GM23338 (cell line): Measurements from ENCODE around the gene CBLC. TPM values are rescaled to one million over a fixed set of nuclear protein-coding genes. Genes with fewer than 3 reads are reported as not detected.
A peak's percentile ranks its signal among the peaks of the same experiment; 100 is the strongest.

Source experiments
- ATAC-seq: fragments of 200-7000 bp; cut with Tn5 transposase; 3 replicates; pipeline ENCODE4 v1.9.1; 2020
- DNase-seq: peaks from one replicate; pipeline ENCODE4 v3.0.0-alpha.2; 2015; ENCODE audit warnings: low spot score
- H2AFZ ChIP-seq: fragments of 200-600 bp; sonication (generic); 2 replicates; pipeline ENCODE4 v1.8.0; 2016; ENCODE audit warnings: antibody characterized with exemption, mild to moderate bottlenecking, moderate library complexity
- H3F3A ChIP-seq: fragments of 200-600 bp; sonication (generic); replicated peaks from 2 replicates; pipeline ENCODE4 v1.8.0; 2017; ENCODE audit warnings: antibody characterized with exemption, mixed run types, low read depth
- H3K27ac ChIP-seq: fragments of 200-600 bp; sonication (generic); 2 replicates; pipeline ENCODE4 v1.6.1; 2016; ENCODE audit warnings: low read depth
- H3K27me3 ChIP-seq: fragments of 200-600 bp; sonication (generic); 2 replicates; pipeline ENCODE4 v1.8.0; 2016; ENCODE audit warnings: mild to moderate bottlenecking, mixed run types, moderate library complexity; ENCODE audit not compliant: insufficient read depth
- H3K36me3 ChIP-seq: fragments of 200-600 bp; sonication (generic); 2 replicates; pipeline ENCODE4 v1.8.0; 2016; ENCODE audit warnings: mild to moderate bottlenecking; ENCODE audit not compliant: insufficient read depth
- H3K4me1 ChIP-seq: fragments of 200-600 bp; sonication (generic); 2 replicates; pipeline ENCODE4 v1.8.0; 2016; ENCODE audit warnings: mild to moderate bottlenecking, moderate library complexity; ENCODE audit not compliant: insufficient read depth
- H3K4me2 ChIP-seq: fragments of 200-600 bp; sonication (generic); 2 replicates; pipeline ENCODE4 v1.7.1; 2017; ENCODE audit warnings: mixed run types
- H3K4me3 ChIP-seq: fragments of 200-600 bp; sonication (generic); 2 replicates; pipeline ENCODE4 v1.6.1; 2016; ENCODE audit warnings: mixed run types
- H3K79me2 ChIP-seq: fragments of 200-600 bp; sonication (generic); replicated peaks from 2 replicates; pipeline ENCODE4 v1.8.0; 2017; ENCODE audit warnings: mild to moderate bottlenecking; ENCODE audit not compliant: insufficient read depth
- H3K9me2 ChIP-seq: fragments of 200-600 bp; sonication (generic); 2 replicates; pipeline ENCODE4 v1.8.0; 2017; ENCODE audit not compliant: insufficient read depth
- H4K20me1 ChIP-seq: fragments of 200-600 bp; sonication (generic); replicated peaks from 2 replicates; pipeline ENCODE4 v1.8.0; 2017; ENCODE audit warnings: mild to moderate bottlenecking; ENCODE audit not compliant: insufficient read depth
- H3K27ac Mint-ChIP-seq: 2 replicates; pipeline ENCODE4 v1.8.0; 2020; ENCODE audit warnings: inconsistent platforms, mild to moderate bottlenecking, moderate library complexity, mixed read lengths
- H3K27me3 Mint-ChIP-seq: 3 replicates; pipeline ENCODE4 v1.8.0; 2022; ENCODE audit warnings: low read depth, mild to moderate bottlenecking, moderate library complexity, mixed read lengths, inconsistent platforms; ENCODE audit not compliant: insufficient read depth, poor library complexity
- H3K36me3 Mint-ChIP-seq: 3 replicates; pipeline ENCODE4 v1.8.0; 2021; ENCODE audit warnings: low read depth, mild to moderate bottlenecking, inconsistent platforms, moderate library complexity, mixed read lengths
- H3K4me1 Mint-ChIP-seq: 3 replicates; pipeline ENCODE4 v1.8.0; 2020; ENCODE audit warnings: mild to moderate bottlenecking, inconsistent platforms, mixed read lengths
- H3K4me3 Mint-ChIP-seq: 3 replicates; pipeline ENCODE4 v1.8.0; 2021; ENCODE audit warnings: moderate library complexity, mild to moderate bottlenecking, inconsistent platforms, mixed read lengths
- H3K9me3 Mint-ChIP-seq: 3 replicates; pipeline ENCODE4 v1.8.0; 2020; ENCODE audit warnings: moderate library complexity, mild to moderate bottlenecking, inconsistent platforms, mixed read lengths
- CREB1 ChIP-seq: fragments of 250-450 bp; sonication (Bioruptor Pico); IDR thresholded peaks from 2 replicates; pipeline ENCODE4 v1.5.0; 2020; ENCODE audit warnings: low read depth, mild to moderate bottlenecking, moderate library complexity
- EZH2 ChIP-seq: fragments of 200-600 bp; sonication (generic); IDR thresholded peaks from one replicate; pipeline ENCODE4 v1.8.0; 2017; ENCODE audit warnings: antibody characterized with exemption, mild to moderate bottlenecking, low read depth; ENCODE audit not compliant: unreplicated experiment
- EZH2phosphoT487 ChIP-seq: fragments of 200-600 bp; sonication (generic); IDR thresholded peaks from one replicate; pipeline ENCODE4 v1.8.1; 2018; ENCODE audit warnings: antibody characterized with exemption; ENCODE audit not compliant: unreplicated experiment
- JUNB ChIP-seq: IDR thresholded peaks from one replicate; pipeline ENCODE4 v1.6.1; 2016; ENCODE audit warnings: antibody characterized with exemption; ENCODE audit not compliant: unreplicated experiment
- NANOG ChIP-seq: IDR thresholded peaks from 2 replicates; pipeline ENCODE4 v1.6.1; 2016; ENCODE audit warnings: antibody characterized with exemption, borderline replicate concordance
- POLR2AphosphoS5 ChIP-seq: IDR thresholded peaks from 2 replicates; pipeline ENCODE4 v1.6.1; 2016; ENCODE audit warnings: antibody characterized with exemption, low read depth
- STAT1 ChIP-seq: IDR thresholded peaks from one replicate; pipeline ENCODE4 v1.6.1; 2016; ENCODE audit warnings: antibody characterized with exemption; ENCODE audit not compliant: unreplicated experiment
- ZNF114 ChIP-seq: fragments of 250-450 bp; sonication (Bioruptor Pico); IDR thresholded peaks from 2 replicates; pipeline ENCODE4 v1.5.0; 2020; ENCODE audit warnings: mild to moderate bottlenecking, moderate library complexity
- ZNF331 ChIP-seq: fragments of 250-450 bp; sonication (Bioruptor Pico); IDR thresholded peaks from 2 replicates; pipeline ENCODE4 v1.5.0; 2020; ENCODE audit warnings: low read depth, mild to moderate bottlenecking, moderate library complexity
- polyA plus RNA-seq: library from polyadenylated mRNA; unstranded; fragments of >200 nt; fragmentation: Nextera tagmentation; extraction: Ambion mirVana; gene quantifications from 2 replicates; pipeline ENCODE4 v1.2.1, GENCODE V29; 2016
- total RNA-seq: library from RNA; depleted of rRNA; stranded (reverse); fragments of >200 nt; shearing (Covaris generic); gene quantifications from 2 replicates; pipeline ENCODE4 v1.2.3, GENCODE V29; 2014
- TF ChIP-seq, protein P1 (sequence below): IDR thresholded peaks from 2 replicates; pipeline ENCODE4 v1.6.1; 2016; ENCODE audit warnings: antibody characterized with exemption
- TF ChIP-seq, protein P2 (sequence below): IDR thresholded peaks from one replicate; pipeline ENCODE4 v1.6.1; 2018; ENCODE audit warnings: antibody characterized with exemption; ENCODE audit not compliant: unreplicated experiment
- TF ChIP-seq, protein P3 (sequence below): fragments of 250-450 bp; sonication (Bioruptor Pico); IDR thresholded peaks from 2 replicates; pipeline ENCODE4 v1.5.0; 2020; ENCODE audit warnings: mild to moderate bottlenecking, moderate library complexity
- TF ChIP-seq, protein P4 (sequence below), 2 experiments: fragments of 200-600 bp in 1 of 2; sonication (generic) in 1 of 2; conservative IDR thresholded peaks; 2 replicates each; pipeline versions ENCODE4 v1.5.1 to v1.6.1; 2016 to 2017; ENCODE audit warnings: antibody characterized with exemption in 2 of 2, low read depth in 2 of 2, mild to moderate bottlenecking in 2 of 2, moderate library complexity in 1 of 2

Gene CBLC
- total and polyA plus RNA-seq, 2 experiments from 2014 or later: 14.5 to 29.3 TPM

DNA sequence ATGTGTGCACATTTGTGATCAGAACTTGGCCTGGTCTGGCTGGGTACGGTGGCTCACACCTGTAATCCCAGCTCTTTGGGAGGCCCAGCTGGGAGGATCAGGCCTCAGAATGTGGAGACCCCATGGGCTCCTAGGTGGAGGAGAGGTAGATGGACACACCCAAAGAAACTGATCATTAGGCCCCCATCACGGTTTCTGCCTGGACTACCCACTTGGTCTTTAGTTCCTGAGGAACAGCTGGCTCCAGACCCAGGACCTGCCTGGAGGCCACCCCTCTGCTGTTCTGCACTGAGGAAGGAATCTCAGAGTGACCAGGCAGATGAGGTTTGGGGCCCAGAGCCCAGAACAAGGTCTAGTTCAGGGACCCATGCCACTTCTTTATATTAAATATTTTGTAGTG, 1.5 kb downstream of the CBLC start:
- Histone ChIP-seq H3K4me2 (no peak overlapping the region), H3K9me2 (no peaks in the 10 kb centered on the region), H3K27me3 (no peaks in the 10 kb centered on the region), H3K79me2 (no peaks in the 10 kb centered on the region), H3K4me1 (peaks cover 9% of the 10 kb centered on the region; the same call in 1 of the 2 replicates), H2AFZ (no peak overlapping the region), H3F3A (0 out of 2 replicates have a peak, but pooled peaks cover 13% of the 10 kb centered on the region), H3K4me3 (no peak overlapping the region), H4K20me1 (no peaks in the 10 kb centered on the region; the same call in none of the 2 replicates), H3K27ac (no peak overlapping the region), H3K36me3 (no peaks in the 10 kb centered on the region)
- Mint-ChIP-seq H3K36me3 (peaks cover under 1% of the 10 kb centered on the region; the same call in 2 of the 3 replicates), H3K4me1 (peaks cover 5% of the 10 kb centered on the region), H3K27ac (no peak overlapping the region), H3K9me3 (no peaks in the 10 kb centered on the region), H3K4me3 (0 out of 3 replicates have a peak overlapping the region, but pooled peaks have one; percentile 33), H3K27me3 (peaks cover 11% of the 10 kb centered on the region)
- TF ChIP-seq POLR2AphosphoS5 (no peak), EZH2phosphoT487 (no peak), ZNF114 (no peak), ZNF331 (CRISPR knock-in tag) (no peak), NANOG (no peak), STAT1 (no peak), JUNB (no peak), CREB1 (CRISPR knock-in tag) (no peak), EZH2 (no peak)
- TF ChIP-seq, protein P1, sequence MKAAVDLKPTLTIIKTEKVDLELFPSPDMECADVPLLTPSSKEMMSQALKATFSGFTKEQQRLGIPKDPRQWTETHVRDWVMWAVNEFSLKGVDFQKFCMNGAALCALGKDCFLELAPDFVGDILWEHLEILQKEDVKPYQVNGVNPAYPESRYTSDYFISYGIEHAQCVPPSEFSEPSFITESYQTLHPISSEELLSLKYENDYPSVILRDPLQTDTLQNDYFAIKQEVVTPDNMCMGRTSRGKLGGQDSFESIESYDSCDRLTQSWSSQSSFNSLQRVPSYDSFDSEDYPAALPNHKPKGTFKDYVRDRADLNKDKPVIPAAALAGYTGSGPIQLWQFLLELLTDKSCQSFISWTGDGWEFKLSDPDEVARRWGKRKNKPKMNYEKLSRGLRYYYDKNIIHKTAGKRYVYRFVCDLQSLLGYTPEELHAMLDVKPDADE: no peak
- TF ChIP-seq, protein P2, sequence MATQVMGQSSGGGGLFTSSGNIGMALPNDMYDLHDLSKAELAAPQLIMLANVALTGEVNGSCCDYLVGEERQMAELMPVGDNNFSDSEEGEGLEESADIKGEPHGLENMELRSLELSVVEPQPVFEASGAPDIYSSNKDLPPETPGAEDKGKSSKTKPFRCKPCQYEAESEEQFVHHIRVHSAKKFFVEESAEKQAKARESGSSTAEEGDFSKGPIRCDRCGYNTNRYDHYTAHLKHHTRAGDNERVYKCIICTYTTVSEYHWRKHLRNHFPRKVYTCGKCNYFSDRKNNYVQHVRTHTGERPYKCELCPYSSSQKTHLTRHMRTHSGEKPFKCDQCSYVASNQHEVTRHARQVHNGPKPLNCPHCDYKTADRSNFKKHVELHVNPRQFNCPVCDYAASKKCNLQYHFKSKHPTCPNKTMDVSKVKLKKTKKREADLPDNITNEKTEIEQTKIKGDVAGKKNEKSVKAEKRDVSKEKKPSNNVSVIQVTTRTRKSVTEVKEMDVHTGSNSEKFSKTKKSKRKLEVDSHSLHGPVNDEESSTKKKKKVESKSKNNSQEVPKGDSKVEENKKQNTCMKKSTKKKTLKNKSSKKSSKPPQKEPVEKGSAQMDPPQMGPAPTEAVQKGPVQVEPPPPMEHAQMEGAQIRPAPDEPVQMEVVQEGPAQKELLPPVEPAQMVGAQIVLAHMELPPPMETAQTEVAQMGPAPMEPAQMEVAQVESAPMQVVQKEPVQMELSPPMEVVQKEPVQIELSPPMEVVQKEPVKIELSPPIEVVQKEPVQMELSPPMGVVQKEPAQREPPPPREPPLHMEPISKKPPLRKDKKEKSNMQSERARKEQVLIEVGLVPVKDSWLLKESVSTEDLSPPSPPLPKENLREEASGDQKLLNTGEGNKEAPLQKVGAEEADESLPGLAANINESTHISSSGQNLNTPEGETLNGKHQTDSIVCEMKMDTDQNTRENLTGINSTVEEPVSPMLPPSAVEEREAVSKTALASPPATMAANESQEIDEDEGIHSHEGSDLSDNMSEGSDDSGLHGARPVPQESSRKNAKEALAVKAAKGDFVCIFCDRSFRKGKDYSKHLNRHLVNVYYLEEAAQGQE: no peak
- TF ChIP-seq, protein P3, sequence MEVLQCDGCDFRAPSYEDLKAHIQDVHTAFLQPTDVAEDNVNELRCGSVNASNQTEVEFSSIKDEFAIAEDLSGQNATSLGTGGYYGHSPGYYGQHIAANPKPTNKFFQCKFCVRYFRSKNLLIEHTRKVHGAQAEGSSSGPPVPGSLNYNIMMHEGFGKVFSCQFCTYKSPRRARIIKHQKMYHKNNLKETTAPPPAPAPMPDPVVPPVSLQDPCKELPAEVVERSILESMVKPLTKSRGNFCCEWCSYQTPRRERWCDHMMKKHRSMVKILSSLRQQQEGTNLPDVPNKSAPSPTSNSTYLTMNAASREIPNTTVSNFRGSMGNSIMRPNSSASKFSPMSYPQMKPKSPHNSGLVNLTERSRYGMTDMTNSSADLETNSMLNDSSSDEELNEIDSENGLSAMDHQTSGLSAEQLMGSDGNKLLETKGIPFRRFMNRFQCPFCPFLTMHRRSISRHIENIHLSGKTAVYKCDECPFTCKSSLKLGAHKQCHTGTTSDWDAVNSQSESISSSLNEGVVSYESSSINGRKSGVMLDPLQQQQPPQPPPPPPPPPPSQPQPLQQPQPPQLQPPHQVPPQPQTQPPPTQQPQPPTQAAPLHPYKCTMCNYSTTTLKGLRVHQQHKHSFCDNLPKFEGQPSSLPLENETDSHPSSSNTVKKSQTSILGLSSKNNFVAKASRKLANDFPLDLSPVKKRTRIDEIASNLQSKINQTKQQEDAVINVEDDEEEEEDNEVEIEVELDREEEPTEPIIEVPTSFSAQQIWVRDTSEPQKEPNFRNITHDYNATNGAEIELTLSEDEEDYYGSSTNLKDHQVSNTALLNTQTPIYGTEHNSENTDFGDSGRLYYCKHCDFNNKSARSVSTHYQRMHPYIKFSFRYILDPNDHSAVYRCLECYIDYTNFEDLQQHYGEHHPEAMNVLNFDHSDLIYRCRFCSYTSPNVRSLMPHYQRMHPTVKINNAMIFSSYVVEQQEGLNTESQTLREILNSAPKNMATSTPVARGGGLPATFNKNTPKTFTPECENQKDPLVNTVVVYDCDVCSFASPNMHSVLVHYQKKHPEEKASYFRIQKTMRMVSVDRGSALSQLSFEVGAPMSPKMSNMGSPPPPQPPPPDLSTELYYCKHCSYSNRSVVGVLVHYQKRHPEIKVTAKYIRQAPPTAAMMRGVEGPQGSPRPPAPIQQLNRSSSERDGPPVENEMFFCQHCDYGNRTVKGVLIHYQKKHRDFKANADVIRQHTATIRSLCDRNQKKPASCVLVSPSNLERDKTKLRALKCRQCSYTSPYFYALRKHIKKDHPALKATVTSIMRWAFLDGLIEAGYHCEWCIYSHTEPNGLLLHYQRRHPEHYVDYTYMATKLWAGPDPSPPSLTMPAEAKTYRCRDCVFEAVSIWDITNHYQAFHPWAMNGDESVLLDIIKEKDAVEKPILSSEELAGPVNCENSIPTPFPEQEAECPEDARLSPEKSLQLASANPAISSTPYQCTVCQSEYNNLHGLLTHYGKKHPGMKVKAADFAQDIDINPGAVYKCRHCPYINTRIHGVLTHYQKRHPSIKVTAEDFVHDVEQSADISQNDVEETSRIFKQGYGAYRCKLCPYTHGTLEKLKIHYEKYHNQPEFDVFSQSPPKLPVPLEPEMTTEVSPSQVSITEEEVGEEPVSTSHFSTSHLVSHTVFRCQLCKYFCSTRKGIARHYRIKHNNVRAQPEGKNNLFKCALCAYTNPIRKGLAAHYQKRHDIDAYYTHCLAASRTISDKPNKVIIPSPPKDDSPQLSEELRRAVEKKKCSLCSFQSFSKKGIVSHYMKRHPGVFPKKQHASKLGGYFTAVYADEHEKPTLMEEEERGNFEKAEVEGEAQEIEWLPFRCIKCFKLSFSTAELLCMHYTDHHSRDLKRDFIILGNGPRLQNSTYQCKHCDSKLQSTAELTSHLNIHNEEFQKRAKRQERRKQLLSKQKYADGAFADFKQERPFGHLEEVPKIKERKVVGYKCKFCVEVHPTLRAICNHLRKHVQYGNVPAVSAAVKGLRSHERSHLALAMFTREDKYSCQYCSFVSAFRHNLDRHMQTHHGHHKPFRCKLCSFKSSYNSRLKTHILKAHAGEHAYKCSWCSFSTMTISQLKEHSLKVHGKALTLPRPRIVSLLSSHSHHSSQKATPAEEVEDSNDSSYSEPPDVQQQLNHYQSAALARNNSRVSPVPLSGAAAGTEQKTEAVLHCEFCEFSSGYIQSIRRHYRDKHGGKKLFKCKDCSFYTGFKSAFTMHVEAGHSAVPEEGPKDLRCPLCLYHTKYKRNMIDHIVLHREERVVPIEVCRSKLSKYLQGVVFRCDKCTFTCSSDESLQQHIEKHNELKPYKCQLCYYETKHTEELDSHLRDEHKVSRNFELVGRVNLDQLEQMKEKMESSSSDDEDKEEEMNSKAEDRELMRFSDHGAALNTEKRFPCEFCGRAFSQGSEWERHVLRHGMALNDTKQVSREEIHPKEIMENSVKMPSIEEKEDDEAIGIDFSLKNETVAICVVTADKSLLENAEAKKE: no peak
- TF ChIP-seq, protein P4, sequence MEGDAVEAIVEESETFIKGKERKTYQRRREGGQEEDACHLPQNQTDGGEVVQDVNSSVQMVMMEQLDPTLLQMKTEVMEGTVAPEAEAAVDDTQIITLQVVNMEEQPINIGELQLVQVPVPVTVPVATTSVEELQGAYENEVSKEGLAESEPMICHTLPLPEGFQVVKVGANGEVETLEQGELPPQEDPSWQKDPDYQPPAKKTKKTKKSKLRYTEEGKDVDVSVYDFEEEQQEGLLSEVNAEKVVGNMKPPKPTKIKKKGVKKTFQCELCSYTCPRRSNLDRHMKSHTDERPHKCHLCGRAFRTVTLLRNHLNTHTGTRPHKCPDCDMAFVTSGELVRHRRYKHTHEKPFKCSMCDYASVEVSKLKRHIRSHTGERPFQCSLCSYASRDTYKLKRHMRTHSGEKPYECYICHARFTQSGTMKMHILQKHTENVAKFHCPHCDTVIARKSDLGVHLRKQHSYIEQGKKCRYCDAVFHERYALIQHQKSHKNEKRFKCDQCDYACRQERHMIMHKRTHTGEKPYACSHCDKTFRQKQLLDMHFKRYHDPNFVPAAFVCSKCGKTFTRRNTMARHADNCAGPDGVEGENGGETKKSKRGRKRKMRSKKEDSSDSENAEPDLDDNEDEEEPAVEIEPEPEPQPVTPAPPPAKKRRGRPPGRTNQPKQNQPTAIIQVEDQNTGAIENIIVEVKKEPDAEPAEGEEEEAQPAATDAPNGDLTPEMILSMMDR (conservative IDR thresholded peaks at IDR 0.05; ENCODE audit: low read depth in 2 of 2): no peak
- DNase-seq (no peak), ATAC-seq (no peak)
